Measurements from ENCODE around the gene ADGB. TPM values are rescaled to one million over a fixed set of nuclear protein-coding genes. Genes with fewer than 3 reads are reported as not detected.

ADGB gene
- total RNA-seq, 2 experiments from 2014 or later: not detected

DNA sequence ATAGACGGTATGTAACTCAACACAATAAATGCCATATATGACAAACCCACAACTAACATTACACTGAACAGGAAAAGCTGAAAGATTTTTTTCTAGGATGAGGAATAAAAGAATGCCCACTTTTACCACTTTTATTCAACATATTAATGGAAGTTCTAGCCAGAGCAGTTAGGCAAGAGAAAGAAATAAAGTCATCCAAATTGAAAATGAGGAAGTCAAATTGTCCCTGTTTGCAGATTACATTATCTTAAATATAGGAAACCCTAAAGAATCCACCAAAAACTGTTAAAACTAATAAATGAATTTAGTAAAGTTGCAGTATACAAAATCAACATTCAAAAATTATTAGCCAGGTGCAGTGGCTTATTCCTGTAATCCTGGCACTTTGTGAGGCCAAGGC lies 24.6 kb upstream of the ADGB start:
- no TSS peak for BruUV-seq (replicated peaks)
- intact Hi-C loops (cut with micrococcal nuclease; ENCODE audit: unreplicated experiment): no loop called here
- Histone ChIP-seq H3K4me1 (ENCODE audit: insufficient read depth, low read length, poor library complexity, severe bottlenecking) (no peaks in the 10 kb centered on the region), H3K36me3 (ENCODE audit: insufficient read depth, low read length) (no peaks in the 10 kb centered on the region), H3K79me2 (ENCODE audit: insufficient read depth, low read depth, low read length) (no peaks in the 10 kb centered on the region), H3K27ac (ENCODE audit: low read depth, low read length, poor library complexity, severe bottlenecking) (no peak overlapping the region), H2AFZ (ENCODE audit: low read length) (no peak overlapping the region), H3K4me3 (ENCODE audit: low read depth, low read length, poor library complexity, severe bottlenecking) (no peak overlapping the region), H4K20me1 (ENCODE audit: insufficient read depth, low read length) (no peaks in the 10 kb centered on the region), H3K9me2 (ENCODE audit: insufficient read depth, low read length) (no peaks in the 10 kb centered on the region), H3K9me3 (ENCODE audit: low read length) (no peaks in the 10 kb centered on the region), H3K4me2 (ENCODE audit: low read length) (no peak overlapping the region)
- ChIA-PET POLR2A (no interaction called here), CTCF (ENCODE audit: unreplicated experiment) (no interaction called here)
- no peak for TF ChIP-seq EZH2phosphoT487 (IDR thresholded peaks at IDR 0.05; ENCODE audit: borderline replicate concordance, low read depth, low read length)
- TF ChIP-seq, protein P1, sequence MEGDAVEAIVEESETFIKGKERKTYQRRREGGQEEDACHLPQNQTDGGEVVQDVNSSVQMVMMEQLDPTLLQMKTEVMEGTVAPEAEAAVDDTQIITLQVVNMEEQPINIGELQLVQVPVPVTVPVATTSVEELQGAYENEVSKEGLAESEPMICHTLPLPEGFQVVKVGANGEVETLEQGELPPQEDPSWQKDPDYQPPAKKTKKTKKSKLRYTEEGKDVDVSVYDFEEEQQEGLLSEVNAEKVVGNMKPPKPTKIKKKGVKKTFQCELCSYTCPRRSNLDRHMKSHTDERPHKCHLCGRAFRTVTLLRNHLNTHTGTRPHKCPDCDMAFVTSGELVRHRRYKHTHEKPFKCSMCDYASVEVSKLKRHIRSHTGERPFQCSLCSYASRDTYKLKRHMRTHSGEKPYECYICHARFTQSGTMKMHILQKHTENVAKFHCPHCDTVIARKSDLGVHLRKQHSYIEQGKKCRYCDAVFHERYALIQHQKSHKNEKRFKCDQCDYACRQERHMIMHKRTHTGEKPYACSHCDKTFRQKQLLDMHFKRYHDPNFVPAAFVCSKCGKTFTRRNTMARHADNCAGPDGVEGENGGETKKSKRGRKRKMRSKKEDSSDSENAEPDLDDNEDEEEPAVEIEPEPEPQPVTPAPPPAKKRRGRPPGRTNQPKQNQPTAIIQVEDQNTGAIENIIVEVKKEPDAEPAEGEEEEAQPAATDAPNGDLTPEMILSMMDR (conservative IDR thresholded peaks at IDR 0.05; ENCODE audit: low read length): no peak
- DNase-seq (ENCODE audit: low spot score): no peak

DNA sequence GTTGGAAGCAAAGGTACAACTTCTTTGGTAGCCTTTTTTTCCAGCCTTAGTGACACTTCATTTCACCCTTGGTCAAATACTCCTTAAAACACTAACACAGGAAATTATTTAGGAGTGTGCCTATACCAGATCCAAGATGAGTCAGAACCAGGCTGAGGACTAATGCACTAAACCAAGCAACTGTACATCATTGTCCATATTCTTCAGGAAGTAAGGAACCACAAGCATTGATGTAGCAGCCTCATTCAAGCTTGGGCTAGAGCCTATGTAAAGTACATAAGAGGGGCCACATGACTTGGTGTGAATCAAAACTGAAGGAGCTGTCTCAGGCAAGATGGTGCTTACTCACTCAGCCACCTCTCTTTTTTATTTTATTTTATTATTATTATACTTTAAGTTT lies 20.7 kb upstream of the ADGB start:
- no peaks in the 10 kb centered on the region for H4K20me1 ChIP-seq (ENCODE audit: insufficient read depth, low read length)
- intact Hi-C loops (cut with micrococcal nuclease; ENCODE audit: unreplicated experiment): no loop called here
- CTCF ChIA-PET (ENCODE audit: unreplicated experiment): no interaction called here
- no peaks in the 10 kb centered on the region for H3K79me2 ChIP-seq (ENCODE audit: insufficient read depth, low read depth, low read length)
- TF ChIP-seq EZH2phosphoT487 (IDR thresholded peaks at IDR 0.05; ENCODE audit: borderline replicate concordance, low read depth, low read length): no peak
- TF ChIP-seq, protein P1 (conservative IDR thresholded peaks at IDR 0.05; ENCODE audit: low read length): no peak
- no peaks in the 10 kb centered on the region for H3K4me1 ChIP-seq (ENCODE audit: insufficient read depth, low read length, poor library complexity, severe bottlenecking)
- no peak overlapping the region for H3K27ac ChIP-seq (ENCODE audit: low read depth, low read length, poor library complexity, severe bottlenecking)
- no peak overlapping the region for H3K4me2 ChIP-seq (ENCODE audit: low read length)
- DNase-seq (ENCODE audit: low spot score): no peak
- H3K9me3 ChIP-seq (ENCODE audit: low read length): no peaks in the 10 kb centered on the region
- no peaks in the 10 kb centered on the region for H3K9me2 ChIP-seq (ENCODE audit: insufficient read depth, low read length)
- H3K36me3 ChIP-seq (ENCODE audit: insufficient read depth, low read length): no peaks in the 10 kb centered on the region
- H2AFZ ChIP-seq (ENCODE audit: low read length): no peak overlapping the region
- BruUV-seq (replicated peaks): no TSS peak
- POLR2A ChIA-PET: interaction anchor here (0.9 kb wide), 1 partner anchor 9 kb away, joined by 4 read pairs; no protein-coding TSS in a partner anchor
- H3K4me3 ChIP-seq (ENCODE audit: low read depth, low read length, poor library complexity, severe bottlenecking): no peak overlapping the region

DNA sequence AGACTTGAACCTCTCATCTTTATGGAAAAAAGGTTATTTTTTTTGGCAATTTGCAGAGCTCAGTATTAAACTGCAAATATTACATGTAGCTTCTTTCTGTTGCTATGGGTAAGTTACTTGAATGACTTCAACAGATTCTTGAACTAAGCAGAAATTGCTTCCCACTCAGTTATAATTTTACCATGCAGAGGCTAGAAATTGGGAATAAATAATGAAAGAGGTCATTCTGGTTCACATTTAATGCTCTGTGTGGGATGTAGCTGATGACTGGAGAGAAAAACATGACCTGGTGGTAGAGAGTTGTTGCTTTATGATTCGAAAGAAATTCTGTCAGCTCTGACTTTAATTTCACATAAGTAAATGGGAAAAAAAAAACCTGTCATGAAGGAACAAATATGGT lies 16.8 kb upstream of the ADGB start:
- Histone ChIP-seq H3K9me3 (ENCODE audit: low read length) (no peaks in the 10 kb centered on the region), H4K20me1 (ENCODE audit: insufficient read depth, low read length) (no peaks in the 10 kb centered on the region), H2AFZ (ENCODE audit: low read length) (no peak overlapping the region), H3K9me2 (ENCODE audit: insufficient read depth, low read length) (no peaks in the 10 kb centered on the region), H3K36me3 (ENCODE audit: insufficient read depth, low read length) (no peaks in the 10 kb centered on the region), H3K27ac (ENCODE audit: low read depth, low read length, poor library complexity, severe bottlenecking) (no peak overlapping the region), H3K4me3 (ENCODE audit: low read depth, low read length, poor library complexity, severe bottlenecking) (no peak overlapping the region), H3K4me1 (ENCODE audit: insufficient read depth, low read length, poor library complexity, severe bottlenecking) (no peaks in the 10 kb centered on the region), H3K79me2 (ENCODE audit: insufficient read depth, low read depth, low read length) (no peaks in the 10 kb centered on the region), H3K4me2 (ENCODE audit: low read length) (no peak overlapping the region)
- POLR2A ChIA-PET: interaction anchor here (1.2 to 2.9 kb wide), 2 partner anchors 9 to 13 kb away, joined by 3 to 6 read pairs; no protein-coding TSS in a partner anchor
- no peak for DNase-seq (ENCODE audit: low spot score)
- TF ChIP-seq, protein P1 (conservative IDR thresholded peaks at IDR 0.05; ENCODE audit: low read length): no peak
- TF ChIP-seq EZH2phosphoT487 (IDR thresholded peaks at IDR 0.05; ENCODE audit: borderline replicate concordance, low read depth, low read length): no peak
- no TSS peak for BruUV-seq (replicated peaks)
- intact Hi-C loops (cut with micrococcal nuclease; ENCODE audit: unreplicated experiment): no loop called here
- CTCF ChIA-PET (ENCODE audit: unreplicated experiment): no interaction called here

All from OCI-LY7 (cell line).